ENCODE measurements around the gene ZNF652. TPM values are rescaled to one million over a fixed set of nuclear protein-coding genes. Genes with fewer than 3 reads are reported as not detected.

The ZNF652 gene
- total RNA-seq, 1 experiment from 2014 or later = 18.2 TPM

GRCh38 chr17:49247944-49248343, 114.1 kb downstream of the ZNF652 start:
- Histone ChIP-seq H3K36me3 (ENCODE audit: low read depth, low read length) (no peaks in the 10 kb centered on the region), H3K4me2 (ENCODE audit: low read length) (no peak overlapping the region), H4K20me1 (ENCODE audit: low read length) (no peaks in the 10 kb centered on the region), H3K27ac (ENCODE audit: low read length) (no peak overlapping the region), H3K79me2 (ENCODE audit: low read length) (no peaks in the 10 kb centered on the region), H3K9me3 (ENCODE audit: low read length) (no peaks in the 10 kb centered on the region), H3K4me3 (ENCODE audit: low read length) (no peak overlapping the region), H3F3A (ENCODE audit: low read length, unreplicated experiment) (no peaks in the 10 kb centered on the region), H3K9ac (ENCODE audit: low read length) (no peak overlapping the region), H3K9me2 (replicated peaks; ENCODE audit: low read length) (no peaks in the 10 kb centered on the region), H3K27me3 (ENCODE audit: low read length) (no peaks in the 10 kb centered on the region), H2AFZ (ENCODE audit: low read length) (no peak overlapping the region), H3K4me1 (ENCODE audit: insufficient read depth, low read length) (peaks cover 6% of the 10 kb centered on the region; the same call in 1 of the 2 replicates)
- intact Hi-C loops (cut with micrococcal nuclease) = no loop called here
- no TSS peak for BruUV-seq (replicated peaks)
- ChIA-PET POLR2A (ENCODE audit: unreplicated experiment) (no interaction called here), CTCF (no interaction called here)
- ATAC-seq = no peak
- TF ChIP-seq EZH2 (IDR thresholded peaks at IDR 0.05; ENCODE audit: low read length, unreplicated experiment) (no peak), EZH2phosphoT487 (IDR thresholded peaks at IDR 0.05; ENCODE audit: borderline replicate concordance, low read length) (no peak), CTCF (conservative IDR thresholded peaks at IDR 0.05; ENCODE audit: low read depth, low read length) (no peak)
- no peak for DNase-seq

- CTCF ChIA-PET = no interaction called here
- Histone ChIP-seq H3K27me3 (ENCODE audit: low read length) (no peaks in the 10 kb centered on the region), H3K4me3 (ENCODE audit: low read length) (no peak overlapping the region), H3K4me2 (ENCODE audit: low read length) (no peak overlapping the region), H3K36me3 (ENCODE audit: low read depth, low read length) (no peaks in the 10 kb centered on the region), H4K20me1 (ENCODE audit: low read length) (no peaks in the 10 kb centered on the region), H3K79me2 (ENCODE audit: low read length) (no peaks in the 10 kb centered on the region), H3K9me3 (ENCODE audit: low read length) (no peaks in the 10 kb centered on the region), H2AFZ (ENCODE audit: low read length) (no peak overlapping the region), H3K9ac (ENCODE audit: low read length) (no peak overlapping the region), H3K4me1 (ENCODE audit: insufficient read depth, low read length) (peaks cover 6% of the 10 kb centered on the region; the same call in 1 of the 2 replicates), H3K9me2 (replicated peaks; ENCODE audit: low read length) (no peaks in the 10 kb centered on the region), H3K27ac (ENCODE audit: low read length) (no peak overlapping the region), H3F3A (ENCODE audit: low read length, unreplicated experiment) (no peaks in the 10 kb centered on the region)
- BruUV-seq (replicated peaks) = no TSS peak
- ATAC-seq (no peak), DNase-seq (peak; percentile 1)
- no peak for TF ChIP-seq CTCF (conservative IDR thresholded peaks at IDR 0.05; ENCODE audit: low read depth, low read length)
- no peak for TF ChIP-seq EZH2phosphoT487 (IDR thresholded peaks at IDR 0.05; ENCODE audit: borderline replicate concordance, low read length)
- no peak for TF ChIP-seq EZH2 (IDR thresholded peaks at IDR 0.05; ENCODE audit: low read length, unreplicated experiment)
- intact Hi-C loops (cut with micrococcal nuclease) = no loop called here
- POLR2A ChIA-PET (ENCODE audit: unreplicated experiment) = no interaction called here
Measured at GRCh38 chr17:49244839-49245238, 117.2 kb downstream of the ZNF652 start.

Small RNAs within 50 kb of the gene (microRNA-seq; reads per million reads assigned to microRNA genes)
- not detected for gene MIR6129 (ENCODE audit: unreplicated experiment)

Other genes with a start within 250 kb of the ZNF652 start
- gene B4GALNT2, start 229.5 kb downstream of the ZNF652 start, total RNA-seq (2014; rRNA removed) = 0.06 and 0.29 TPM in 2 replicates
- 0.40 TPM in 1 of 2 replicates, not detected in the other for gene GNGT2, start 151.7 kb downstream of the ZNF652 start, total RNA-seq (2014; rRNA removed)
- not detected in 2 replicates for gene ABI3, start 151.5 kb downstream of the ZNF652 start, total RNA-seq (2014; rRNA removed)
- 1.1 and 1.7 TPM in 2 replicates for gene PHOSPHO1, start 131.5 kb downstream of the ZNF652 start, total RNA-seq (2014; rRNA removed)
- 585 and 641 TPM in 2 replicates for gene PHB1, start 52.6 kb upstream of the ZNF652 start, total RNA-seq (2014; rRNA removed)
- gene NGFR, start 133.0 kb upstream of the ZNF652 start, total RNA-seq (2014; rRNA removed) = 0.29 TPM in 1 of 2 replicates, not detected in the other
- 0.26 and 1.2 TPM in 2 replicates for gene NXPH3, start 213.6 kb upstream of the ZNF652 start, total RNA-seq (2014; rRNA removed)